Uterus (tissue), 4 donors: ENCODE data around the gene UCP3. TPM values are rescaled to one million over a fixed set of nuclear protein-coding genes. Genes with fewer than 3 reads are reported as not detected.

ENCODE experiments used
- DNase-seq, 2 donors: peaks; one replicate each; pipeline ENCODE4 v3.0.0-alpha.2; 2019 to 2020
- H3K27ac ChIP-seq, 2 donors: fragments of 200-600 bp; sonication (generic); 1 replicate in 1 of 2; 2 replicates in 1 of 2; pipeline ENCODE4 v1.5.1; 2016 to 2018
- H3K27me3 ChIP-seq, 2 donors: fragments of 200-600 bp; sonication (generic); one replicate each; pipeline ENCODE4 v1.5.1; 2018 to 2019; ENCODE audit warnings: control low read depth in 1 of 2
- H3K36me3 ChIP-seq, 2 donors: fragments of 200-600 bp; sonication (generic); one replicate each; pipeline ENCODE4 v1.5.1; 2019; ENCODE audit warnings: control low read depth in 1 of 2
- H3K4me1 ChIP-seq, 2 donors: fragments of 200-600 bp; sonication (generic); one replicate each; pipeline ENCODE4 v1.5.1; 2018 to 2019; ENCODE audit warnings: control low read depth in 1 of 2
- H3K4me3 ChIP-seq, 2 donors: fragments of 200-600 bp; sonication (generic); 1 replicate in 1 of 2; 2 replicates in 1 of 2; pipeline ENCODE4 v1.5.1; 2018 to 2019; ENCODE audit warnings: mild to moderate bottlenecking in 1 of 2
- H3K9me3 ChIP-seq, 2 donors: fragments of 200-600 bp; sonication (generic); one replicate each; pipeline ENCODE4 v1.5.1; 2019; ENCODE audit warnings: control low read depth in 1 of 2
- POLR2A ChIP-seq, 2 donors: fragments of 450-650 bp; IDR thresholded peaks; one replicate each; pipeline ENCODE4 v1.6.1; 2016; ENCODE audit warnings: antibody characterized with exemption in 2 of 2, mild to moderate bottlenecking in 1 of 2, moderate library complexity in 1 of 2
- intact Hi-C: fragments of 100-400 bp; cut with DNase I; formaldehyde crosslinking; loops from one replicate; pipeline ENCODE4 v1.15.1; 2023; ENCODE audit warnings: low total_unique reads
- total RNA-seq, 4 donors: library from RNA; depleted of rRNA in 3 of 4; stranded (reverse); fragments of >200 nt in 3 of 4; gene quantifications; one replicate each; pipeline versions ENCODE4 v1.1.0 to v1.2.4, GENCODE V29; 2014 to 2023
- TF ChIP-seq, protein P1 (sequence below), 4 experiments: fragments of 200-600 bp in 2 of 4; fragments of 450-650 bp in 2 of 4; sonication (generic) in 2 of 4; IDR thresholded peaks; one replicate each; pipeline ENCODE4 v1.5.1; 2016 to 2019; ENCODE audit warnings: antibody characterized with exemption in 4 of 4, mild to moderate bottlenecking in 2 of 4, moderate library complexity in 1 of 4
- donor health status: DM: yes; HTN: yes; CAD: no.

UCP3 gene
- total RNA-seq, 4 donors from 2014 or later = 0.21 to 4.1 (median 1.5) TPM; not detected in 1

DNA sequence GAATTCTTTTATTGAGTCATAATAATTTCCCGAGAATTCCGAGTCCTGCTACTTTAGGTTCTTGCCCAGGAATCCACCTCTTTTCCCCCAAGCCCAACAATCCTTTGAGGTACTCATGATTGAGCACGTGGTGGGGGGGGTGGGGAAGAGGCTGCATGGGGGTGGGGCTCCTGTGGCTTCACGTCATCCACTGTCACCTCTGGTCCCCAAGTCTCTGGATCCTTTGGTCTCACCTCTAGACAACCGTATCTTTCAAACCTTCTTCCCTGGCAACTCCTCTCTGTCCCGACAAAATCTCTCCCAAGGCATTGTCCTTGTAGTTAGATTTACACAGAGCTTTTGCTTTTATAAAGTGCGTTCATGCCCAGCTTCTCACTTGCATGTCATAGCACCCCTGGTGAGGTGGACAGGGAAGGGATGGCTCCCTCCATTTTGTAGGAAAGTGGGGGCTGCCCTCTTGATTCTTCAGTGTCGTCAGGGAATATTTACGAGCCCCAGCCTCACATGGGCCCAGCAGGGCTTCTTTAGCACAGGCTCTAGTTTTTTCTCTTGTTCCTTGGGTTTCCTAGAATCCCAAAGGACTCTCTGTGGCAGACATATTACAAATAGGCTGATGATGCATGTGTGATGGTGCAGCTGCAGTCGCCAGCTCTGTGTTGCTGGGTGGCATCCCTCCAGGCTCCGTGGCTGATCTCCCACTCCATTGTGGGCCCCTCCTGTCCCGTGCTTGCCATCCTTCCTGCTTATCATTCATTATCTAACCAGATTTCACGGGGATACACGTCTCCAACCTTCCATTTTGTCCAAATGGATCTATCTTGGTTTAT is 8.4 kb downstream of the UCP3 start:
- no peak for DNase-seq

GRCh38 chr11:73999581-74000306 is 9.1 kb downstream of the UCP3 start:
- TF ChIP-seq POLR2A (IDR thresholded peaks at IDR 0.05) = no peak
- TF ChIP-seq, protein P1, sequence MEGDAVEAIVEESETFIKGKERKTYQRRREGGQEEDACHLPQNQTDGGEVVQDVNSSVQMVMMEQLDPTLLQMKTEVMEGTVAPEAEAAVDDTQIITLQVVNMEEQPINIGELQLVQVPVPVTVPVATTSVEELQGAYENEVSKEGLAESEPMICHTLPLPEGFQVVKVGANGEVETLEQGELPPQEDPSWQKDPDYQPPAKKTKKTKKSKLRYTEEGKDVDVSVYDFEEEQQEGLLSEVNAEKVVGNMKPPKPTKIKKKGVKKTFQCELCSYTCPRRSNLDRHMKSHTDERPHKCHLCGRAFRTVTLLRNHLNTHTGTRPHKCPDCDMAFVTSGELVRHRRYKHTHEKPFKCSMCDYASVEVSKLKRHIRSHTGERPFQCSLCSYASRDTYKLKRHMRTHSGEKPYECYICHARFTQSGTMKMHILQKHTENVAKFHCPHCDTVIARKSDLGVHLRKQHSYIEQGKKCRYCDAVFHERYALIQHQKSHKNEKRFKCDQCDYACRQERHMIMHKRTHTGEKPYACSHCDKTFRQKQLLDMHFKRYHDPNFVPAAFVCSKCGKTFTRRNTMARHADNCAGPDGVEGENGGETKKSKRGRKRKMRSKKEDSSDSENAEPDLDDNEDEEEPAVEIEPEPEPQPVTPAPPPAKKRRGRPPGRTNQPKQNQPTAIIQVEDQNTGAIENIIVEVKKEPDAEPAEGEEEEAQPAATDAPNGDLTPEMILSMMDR (IDR thresholded peaks at IDR 0.05) = no peak
- Histone ChIP-seq H3K36me3 (no peaks in the 10 kb centered on the region), H3K9me3 (no peaks in the 10 kb centered on the region), H3K4me1 (no peaks in the 10 kb centered on the region), H3K27me3 (no peaks in the 10 kb centered on the region), H3K27ac (no peak overlapping the region), H3K4me3 (no peak overlapping the region)
- DNase-seq = no peak
- intact Hi-C loops = no loop called here

More for the DNA sequence above, 8.4 kb downstream of the UCP3 start:
- Histone ChIP-seq H3K9me3 (no peaks in the 10 kb centered on the region), H3K36me3 (no peaks in the 10 kb centered on the region), H3K4me3 (no peak overlapping the region), H3K4me1 (no peaks in the 10 kb centered on the region), H3K27ac (no peak overlapping the region), H3K27me3 (no peaks in the 10 kb centered on the region)
- intact Hi-C loops = no loop called here
- TF ChIP-seq POLR2A (IDR thresholded peaks at IDR 0.05) = no peak
- TF ChIP-seq, protein P1 (IDR thresholded peaks at IDR 0.05) = no peak

- intact Hi-C loops = no loop called here
- H3K27me3 ChIP-seq = no peaks in the 10 kb centered on the region
- H3K4me1 ChIP-seq = no peaks in the 10 kb centered on the region
- no peak overlapping the region for H3K27ac ChIP-seq
- H3K4me3 ChIP-seq = no peak overlapping the region
- no peak for DNase-seq
- TF ChIP-seq POLR2A (IDR thresholded peaks at IDR 0.05) = no peak
- TF ChIP-seq, protein P1 (IDR thresholded peaks at IDR 0.05) = no peak
- H3K36me3 ChIP-seq = no peaks in the 10 kb centered on the region
- no peaks in the 10 kb centered on the region for H3K9me3 ChIP-seq
Measured at GRCh38 chr11:73998846-73999575, 9.9 kb downstream of the UCP3 start.

DNA sequence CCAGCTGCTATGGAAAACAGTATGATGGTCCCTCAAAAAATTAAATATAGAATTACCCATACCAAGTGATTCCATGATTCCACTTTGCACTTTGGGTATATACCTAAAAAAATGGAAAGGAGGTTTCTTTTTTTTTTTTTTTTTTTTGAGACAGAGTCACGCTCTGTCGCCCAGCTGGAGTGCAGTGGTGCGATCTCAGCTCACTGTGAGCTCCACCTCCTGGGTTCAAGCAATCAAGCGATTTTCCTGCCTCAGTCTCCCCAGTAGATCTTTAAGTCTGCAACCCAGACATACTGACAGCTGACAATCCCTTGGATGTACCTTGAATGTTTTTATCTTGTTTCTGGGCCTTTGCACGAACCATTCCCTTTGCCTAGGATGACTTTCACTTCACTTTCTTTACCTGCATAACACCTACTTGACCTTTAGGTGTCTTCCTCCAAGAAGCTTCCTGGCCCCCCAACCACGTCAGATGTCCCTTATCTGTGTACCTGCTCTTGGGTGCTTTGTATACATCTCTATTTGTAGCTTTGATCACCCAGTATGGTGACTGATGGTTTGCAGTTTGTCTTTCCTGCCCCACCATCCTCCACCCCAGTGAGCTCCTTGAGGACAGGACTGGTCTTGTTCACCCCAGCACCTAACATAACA is 11.6 kb downstream of the UCP3 start:
- intact Hi-C loops = no loop called here
- H3K4me3 ChIP-seq = no peak overlapping the region
- H3K27me3 ChIP-seq = no peaks in the 10 kb centered on the region
- no peak overlapping the region for H3K27ac ChIP-seq
- no peak for DNase-seq
- no peaks in the 10 kb centered on the region for H3K9me3 ChIP-seq
- no peaks in the 10 kb centered on the region for H3K36me3 ChIP-seq
- no peak for TF ChIP-seq POLR2A (IDR thresholded peaks at IDR 0.05)
- TF ChIP-seq, protein P1 (IDR thresholded peaks at IDR 0.05) = no peak
- H3K4me1 ChIP-seq = no peaks in the 10 kb centered on the region
